ENCODE measurements around the gene PTGES3L. TPM values are rescaled to one million over a fixed set of nuclear protein-coding genes. Genes with fewer than 3 reads are reported as not detected.
A peak's percentile ranks its signal among the peaks of the same experiment; 100 is the strongest.

Gene PTGES3L
- total and polyA plus RNA-seq, 2 of the 13 experiments (the other 11 are each of a cell fraction or from before 2014, with no cell fraction given) = 1.2 to 2.9 TPM

- TF ChIP-seq ZNF639 (CRISPR knock-in tag; conservative IDR thresholded peaks at IDR 0.05) (no peak; the same call in 1 of the 2 replicates), ZNF766 (CRISPR knock-in tag; IDR thresholded peaks at IDR 0.05; ENCODE audit: borderline replicate concordance) (no peak; the same call in 1 of the 2 replicates), RFX1 (IDR thresholded peaks at IDR 0.05) (peak; percentile 96), MTA1 (CRISPR knock-in tag; IDR thresholded peaks at IDR 0.05; ENCODE audit: borderline replicate concordance) (no peak), IRX3 (CRISPR knock-in tag; IDR thresholded peaks at IDR 0.05; ENCODE audit: borderline replicate concordance, low read depth) (no peak), ZNF276 (CRISPR knock-in tag; IDR thresholded peaks at IDR 0.05; ENCODE audit: low read depth) (no peak), ZNF552 (CRISPR knock-in tag; IDR thresholded peaks at IDR 0.05; ENCODE audit: borderline replicate concordance) (no peak), CSRNP1 (CRISPR knock-in tag; IDR thresholded peaks at IDR 0.05) (no peak), PHB2 (IDR thresholded peaks at IDR 0.05; ENCODE audit: partially characterized antibody) (no peak), SAP130 (CRISPR knock-in tag; IDR thresholded peaks at IDR 0.05; ENCODE audit: low read depth) (peak; percentile 98), ZFP36 (IDR thresholded peaks at IDR 0.05; ENCODE audit: borderline replicate concordance, low read depth, low read length, partially characterized antibody) (no peak), ESRRA (CRISPR knock-in tag; IDR thresholded peaks at IDR 0.05; ENCODE audit: low read depth) (peak; percentile 19; the same call in 1 of the 2 replicates), EED (CRISPR knock-in tag; IDR thresholded peaks at IDR 0.05) (no peak), RBM22 (optimal IDR thresholded peaks at IDR 0.05; ENCODE audit: low read length) (peak; percentile 99), ZNF501 (CRISPR knock-in tag; IDR thresholded peaks at IDR 0.05) (peak; percentile 50; the same call in 1 of the 2 replicates), NR0B2 (CRISPR knock-in tag; IDR thresholded peaks at IDR 0.05) (no peak), TOE1 (CRISPR knock-in tag; IDR thresholded peaks at IDR 0.05) (no peak), CCAR2 (optimal IDR thresholded peaks at IDR 0.05; ENCODE audit: low read depth, low read length) (no peak)
- TF ChIP-seq, protein P1, sequence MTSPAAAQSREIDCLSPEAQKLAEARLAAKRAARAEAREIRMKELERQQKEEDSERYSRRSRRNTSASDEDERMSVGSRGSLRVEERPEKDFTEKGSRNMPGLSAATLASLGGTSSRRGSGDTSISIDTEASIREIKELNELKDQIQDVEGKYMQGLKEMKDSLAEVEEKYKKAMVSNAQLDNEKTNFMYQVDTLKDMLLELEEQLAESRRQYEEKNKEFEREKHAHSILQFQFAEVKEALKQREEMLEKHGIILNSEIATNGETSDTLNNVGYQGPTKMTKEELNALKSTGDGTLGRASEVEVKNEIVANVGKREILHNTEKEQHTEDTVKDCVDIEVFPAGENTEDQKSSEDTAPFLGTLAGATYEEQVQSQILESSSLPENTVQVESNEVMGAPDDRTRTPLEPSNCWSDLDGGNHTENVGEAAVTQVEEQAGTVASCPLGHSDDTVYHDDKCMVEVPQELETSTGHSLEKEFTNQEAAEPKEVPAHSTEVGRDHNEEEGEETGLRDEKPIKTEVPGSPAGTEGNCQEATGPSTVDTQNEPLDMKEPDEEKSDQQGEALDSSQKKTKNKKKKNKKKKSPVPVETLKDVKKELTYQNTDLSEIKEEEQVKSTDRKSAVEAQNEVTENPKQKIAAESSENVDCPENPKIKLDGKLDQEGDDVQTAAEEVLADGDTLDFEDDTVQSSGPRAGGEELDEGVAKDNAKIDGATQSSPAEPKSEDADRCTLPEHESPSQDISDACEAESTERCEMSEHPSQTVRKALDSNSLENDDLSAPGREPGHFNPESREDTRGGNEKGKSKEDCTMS (CRISPR knock-in tag; conservative IDR thresholded peaks at IDR 0.05) = no peak
- TF ChIP-seq, protein P2, sequence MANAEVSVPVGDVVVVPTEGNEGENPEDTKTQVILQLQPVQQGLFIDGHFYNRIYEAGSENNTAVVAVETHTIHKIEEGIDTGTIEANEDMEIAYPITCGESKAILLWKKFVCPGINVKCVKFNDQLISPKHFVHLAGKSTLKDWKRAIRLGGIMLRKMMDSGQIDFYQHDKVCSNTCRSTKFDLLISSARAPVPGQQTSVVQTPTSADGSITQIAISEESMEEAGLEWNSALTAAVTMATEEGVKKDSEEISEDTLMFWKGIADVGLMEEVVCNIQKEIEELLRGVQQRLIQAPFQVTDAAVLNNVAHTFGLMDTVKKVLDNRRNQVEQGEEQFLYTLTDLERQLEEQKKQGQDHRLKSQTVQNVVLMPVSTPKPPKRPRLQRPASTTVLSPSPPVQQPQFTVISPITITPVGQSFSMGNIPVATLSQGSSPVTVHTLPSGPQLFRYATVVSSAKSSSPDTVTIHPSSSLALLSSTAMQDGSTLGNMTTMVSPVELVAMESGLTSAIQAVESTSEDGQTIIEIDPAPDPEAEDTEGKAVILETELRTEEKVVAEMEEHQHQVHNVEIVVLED (CRISPR knock-in tag; IDR thresholded peaks at IDR 0.05; ENCODE audit: borderline replicate concordance) = no peak; the same call in none of the 2 replicates
Measured at GRCh38 chr17:42980274-42980765, 440 bp upstream of the PTGES3L start, which contains the start of gene RUNDC1 (continued).

Measured in HepG2 (cell line).